HG03558 (cell line): ENCODE data around the gene FTL.
"Not testable (repeated sequence)": the region's sequence is repeated elsewhere in the genome, so short reads cannot be mapped to it uniquely, and the experiment has no call there.

Source experiments
- ATAC-seq: cut with Tn5 transposase; IDR thresholded peaks from one replicate; pipeline ENCODE4 v1.9.1; 2021; ENCODE audit warnings: moderate number of reproducible peaks; ENCODE audit not compliant: unreplicated experiment; ENCODE audit errors: extremely low read depth

Gene FTL

DNA sequence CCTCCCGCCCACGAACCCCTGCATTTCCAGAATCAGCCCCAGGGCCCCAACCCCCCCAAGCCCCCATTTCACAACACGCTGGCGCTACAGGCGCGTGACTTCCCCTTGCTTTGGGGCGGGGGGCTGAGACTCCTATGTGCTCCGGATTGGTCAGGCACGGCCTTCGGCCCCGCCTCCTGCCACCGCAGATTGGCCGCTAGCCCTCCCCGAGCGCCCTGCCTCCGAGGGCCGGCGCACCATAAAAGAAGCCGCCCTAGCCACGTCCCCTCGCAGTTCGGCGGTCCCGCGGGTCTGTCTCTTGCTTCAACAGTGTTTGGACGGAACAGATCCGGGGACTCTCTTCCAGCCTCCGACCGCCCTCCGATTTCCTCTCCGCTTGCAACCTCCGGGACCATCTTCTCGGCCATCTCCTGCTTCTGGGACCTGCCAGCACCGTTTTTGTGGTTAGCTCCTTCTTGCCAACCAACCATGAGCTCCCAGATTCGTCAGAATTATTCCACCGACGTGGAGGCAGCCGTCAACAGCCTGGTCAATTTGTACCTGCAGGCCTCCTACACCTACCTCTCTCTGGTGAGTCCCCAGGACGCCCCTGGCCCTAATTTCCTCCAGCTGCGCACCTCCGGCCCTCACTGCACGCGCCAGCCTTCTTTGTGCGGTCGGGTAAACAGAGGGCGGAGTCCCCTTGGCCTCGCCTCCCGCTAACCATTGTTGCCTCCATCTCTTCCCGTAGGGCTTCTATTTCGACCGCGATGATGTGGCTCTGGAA lies at the start of gene FTL:
FTL (plus strand) TSS at position 270 of the 766 bp plus-strand sequence; CDS start at position 469, 199 bp downstream.
- peak; percentile 24 for ATAC-seq

DNA sequence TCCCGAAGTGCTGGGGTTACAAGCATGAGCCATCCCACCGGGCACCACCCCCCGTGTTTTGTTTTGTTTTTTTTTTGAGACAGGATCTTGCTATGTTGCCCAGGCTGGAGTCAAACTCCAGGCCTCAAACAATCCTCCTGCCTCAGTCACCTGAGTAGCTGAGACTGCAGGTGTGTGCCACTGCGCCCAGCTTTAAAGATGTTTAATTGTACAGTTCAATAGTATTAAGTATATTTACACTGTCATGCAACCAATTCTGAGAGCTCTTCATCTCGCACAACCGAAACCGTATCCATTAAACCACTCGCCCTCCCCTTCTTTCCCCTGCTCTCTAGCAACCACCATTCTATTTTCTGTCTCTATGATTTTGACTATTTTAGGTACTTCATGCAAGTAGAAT lies 49.4 kb upstream of the FTL start:
- ATAC-seq, result no peak

DNA sequence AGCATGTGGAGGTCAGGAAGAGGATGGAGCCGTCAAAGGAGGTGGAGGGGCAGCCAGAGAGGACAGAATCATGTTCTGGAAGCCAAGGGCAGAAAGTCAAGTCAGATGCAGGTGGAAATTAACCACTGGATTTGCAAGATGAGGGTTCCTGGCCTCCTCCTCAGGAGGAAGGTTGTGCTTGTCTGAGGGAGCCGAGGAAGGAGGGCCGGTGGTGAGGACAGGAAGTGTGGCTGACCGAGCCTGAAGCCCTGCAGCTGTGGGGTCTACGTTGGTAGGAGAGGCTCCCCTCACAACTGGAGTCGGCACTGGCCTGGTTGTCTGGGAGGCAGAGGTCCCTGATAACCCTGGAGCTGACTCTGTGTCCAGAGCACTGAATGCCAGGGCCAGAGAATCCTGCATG lies 47.0 kb upstream of the FTL start:
- ATAC-seq, result no peak

DNA sequence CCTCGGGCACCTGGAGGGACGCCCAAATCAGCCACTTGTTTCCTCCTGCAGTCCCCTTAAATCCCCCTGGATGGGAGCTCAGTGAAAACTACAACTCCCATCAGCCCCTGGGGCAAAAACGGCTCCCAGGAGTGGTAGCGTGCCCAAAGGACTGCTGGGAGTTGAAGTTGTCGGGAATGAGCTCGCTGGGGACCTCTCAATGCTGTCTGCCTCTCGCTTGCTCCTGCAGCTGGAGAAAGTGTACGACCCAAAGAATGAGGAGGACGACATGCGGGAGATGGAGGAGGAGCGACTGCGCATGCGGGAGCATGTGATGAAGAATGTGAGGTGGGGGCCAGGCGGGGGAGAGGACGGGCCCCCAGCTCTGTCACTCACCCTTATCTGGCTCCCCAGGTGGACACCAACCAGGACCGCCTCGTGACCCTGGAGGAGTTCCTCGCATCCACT lies 46.3 kb upstream of the FTL start:
- no peak for ATAC-seq

DNA sequence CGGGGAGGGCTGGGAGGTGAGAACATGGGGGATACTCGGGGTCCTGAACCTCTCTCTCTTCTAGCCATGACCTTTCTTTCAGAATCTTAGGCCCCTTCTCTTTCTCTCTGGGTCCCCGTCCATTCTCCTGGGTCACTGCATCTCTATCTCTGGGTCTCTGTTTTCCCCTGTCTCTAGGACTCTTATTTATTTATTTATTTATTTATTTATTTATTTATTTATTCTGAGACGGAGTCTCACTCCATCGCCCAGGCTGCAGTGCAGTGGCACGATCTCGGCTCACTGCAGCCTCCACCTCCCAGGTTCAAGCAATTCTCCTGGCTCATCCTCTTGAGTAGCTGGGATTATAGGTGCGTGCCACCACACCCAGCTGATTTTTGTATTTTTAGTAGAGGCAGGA lies 45.8 kb upstream of the FTL start:
- not testable (repeated sequence) for ATAC-seq

DNA sequence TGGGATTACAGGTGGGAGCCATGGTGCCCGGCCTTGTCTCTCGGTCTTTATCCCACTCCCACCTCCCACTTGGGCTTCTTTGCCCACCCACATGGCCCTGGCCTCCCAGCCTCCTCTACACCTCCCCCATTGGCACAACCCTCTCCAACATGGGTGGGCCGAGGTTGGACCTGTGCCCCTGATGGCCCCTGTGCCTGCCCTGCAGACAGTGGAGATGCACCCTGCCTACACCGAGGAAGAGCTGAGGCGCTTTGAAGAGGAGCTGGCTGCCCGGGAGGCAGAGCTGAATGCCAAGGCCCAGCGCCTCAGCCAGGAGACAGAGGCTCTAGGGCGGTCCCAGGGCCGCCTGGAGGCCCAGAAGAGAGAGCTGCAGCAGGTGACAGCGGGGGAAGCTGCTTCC lies 44.2 kb upstream of the FTL start:
- no peak for ATAC-seq

DNA sequence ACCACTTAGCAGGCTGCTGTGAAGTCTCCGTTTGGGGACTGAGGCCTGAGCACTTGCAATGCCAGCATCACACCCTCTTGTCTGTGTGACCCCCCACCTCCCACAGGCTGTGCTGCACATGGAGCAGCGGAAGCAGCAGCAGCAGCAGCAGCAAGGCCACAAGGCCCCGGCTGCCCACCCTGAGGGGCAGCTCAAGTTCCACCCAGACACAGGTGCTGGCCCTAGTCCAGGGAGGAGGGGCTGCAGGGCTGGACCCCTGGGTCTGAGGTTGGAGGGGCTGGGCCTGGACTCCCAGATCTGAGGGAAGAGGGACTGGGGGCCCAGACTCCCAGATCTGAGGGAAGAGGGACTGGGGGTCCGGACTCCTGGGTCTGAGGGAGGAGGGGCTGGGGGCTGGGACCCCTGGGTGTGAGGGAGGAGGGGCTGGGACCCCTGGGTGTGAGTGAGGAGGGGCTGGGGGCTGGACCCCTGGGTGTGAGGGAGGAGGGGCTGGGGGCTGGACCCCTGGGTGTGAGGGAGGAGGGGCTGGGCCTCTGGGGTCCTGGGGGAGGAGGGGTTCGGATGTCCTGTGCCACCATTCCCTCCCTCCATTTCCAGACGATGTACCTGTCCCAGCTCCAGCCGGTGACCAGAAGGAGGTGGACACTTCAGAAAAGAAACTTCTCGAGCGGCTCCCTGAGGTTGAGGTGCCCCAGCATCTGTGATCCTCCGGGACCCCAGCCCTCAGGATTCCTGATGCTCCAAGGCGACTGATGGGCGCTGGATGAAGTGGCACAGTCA lies 43.2 kb upstream of the FTL start:
- no peak for ATAC-seq

DNA sequence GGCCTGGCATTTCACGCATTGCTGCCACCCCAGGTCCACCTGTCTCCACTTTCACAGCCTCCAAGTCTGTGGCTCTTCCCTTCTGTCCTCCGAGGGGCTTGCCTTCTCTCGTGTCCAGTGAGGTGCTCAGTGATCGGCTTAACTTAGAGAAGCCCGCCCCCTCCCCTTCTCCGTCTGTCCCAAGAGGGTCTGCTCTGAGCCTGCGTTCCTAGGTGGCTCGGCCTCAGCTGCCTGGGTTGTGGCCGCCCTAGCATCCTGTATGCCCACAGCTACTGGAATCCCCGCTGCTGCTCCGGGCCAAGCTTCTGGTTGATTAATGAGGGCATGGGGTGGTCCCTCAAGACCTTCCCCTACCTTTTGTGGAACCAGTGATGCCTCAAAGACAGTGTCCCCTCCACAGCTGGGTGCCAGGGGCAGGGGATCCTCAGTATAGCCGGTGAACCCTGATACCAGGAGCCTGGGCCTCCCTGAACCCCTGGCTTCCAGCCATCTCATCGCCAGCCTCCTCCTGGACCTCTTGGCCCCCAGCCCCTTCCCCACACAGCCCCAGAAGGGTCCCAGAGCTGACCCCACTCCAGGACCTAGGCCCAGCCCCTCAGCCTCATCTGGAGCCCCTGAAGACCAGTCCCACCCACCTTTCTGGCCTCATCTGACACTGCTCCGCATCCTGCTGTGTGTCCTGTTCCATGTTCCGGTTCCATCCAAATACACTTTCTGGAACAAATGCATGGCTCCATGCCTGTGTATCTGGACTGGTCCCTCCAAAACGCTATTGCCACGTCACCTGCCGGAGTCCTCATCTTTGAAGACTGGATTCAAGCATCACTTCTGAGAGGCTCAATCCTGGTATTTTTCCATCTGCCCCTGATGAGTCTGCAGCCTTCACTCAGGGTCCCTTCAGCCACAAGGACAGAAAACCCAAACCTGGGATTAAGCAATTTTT lies 42.3 kb upstream of the FTL start:
- ATAC-seq, result no peak

DNA sequence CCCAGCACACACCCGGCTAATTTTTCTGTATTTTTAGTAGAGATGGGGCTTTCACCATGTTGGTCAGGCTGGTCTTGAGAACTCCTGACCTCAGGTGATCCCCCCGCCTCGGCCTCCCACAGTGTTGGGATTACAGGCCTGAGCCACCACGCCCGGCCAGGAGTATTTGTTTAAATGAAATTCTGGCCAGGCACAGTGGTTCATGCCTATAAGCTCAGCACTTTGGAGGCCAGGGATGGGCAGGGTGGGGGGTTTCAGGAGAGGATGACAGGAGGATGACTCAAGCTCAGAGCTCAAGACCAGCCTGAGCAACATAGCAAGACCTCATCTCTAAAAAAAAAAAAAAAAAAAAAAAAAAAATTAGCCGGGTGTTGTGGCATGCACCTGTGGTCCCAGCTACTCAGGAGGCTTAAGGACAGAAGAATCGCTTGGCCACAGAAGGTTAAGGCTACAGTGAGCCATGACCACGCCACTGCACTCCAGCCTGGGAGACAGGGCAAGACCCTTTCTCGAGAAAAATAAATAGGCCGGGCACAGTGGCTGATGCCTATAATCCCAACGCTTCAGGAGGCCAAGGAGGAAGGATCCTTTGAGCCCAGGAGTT lies 39.8 kb upstream of the FTL start:
- ATAC-seq, result no peak

DNA sequence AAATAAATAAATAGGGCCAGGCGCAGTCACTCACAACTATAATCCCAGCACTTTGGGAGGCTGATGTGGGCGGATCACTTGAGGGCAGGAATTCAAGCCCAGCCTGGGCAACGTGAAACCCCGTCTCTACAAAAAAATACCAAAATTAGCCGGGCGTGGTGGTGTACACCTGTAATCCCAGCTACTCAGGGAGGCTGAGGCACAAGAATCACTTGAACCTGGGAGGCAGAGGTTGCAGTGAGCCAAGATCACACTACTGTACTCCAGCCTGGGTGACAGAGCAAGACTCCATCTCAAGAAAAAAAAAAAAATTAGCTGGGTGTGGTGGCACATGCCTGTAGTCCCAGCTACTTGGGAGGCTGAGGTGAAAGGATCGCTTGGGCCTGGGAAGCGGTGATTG lies 39.2 kb upstream of the FTL start:
- ATAC-seq, result not testable (repeated sequence)

DNA sequence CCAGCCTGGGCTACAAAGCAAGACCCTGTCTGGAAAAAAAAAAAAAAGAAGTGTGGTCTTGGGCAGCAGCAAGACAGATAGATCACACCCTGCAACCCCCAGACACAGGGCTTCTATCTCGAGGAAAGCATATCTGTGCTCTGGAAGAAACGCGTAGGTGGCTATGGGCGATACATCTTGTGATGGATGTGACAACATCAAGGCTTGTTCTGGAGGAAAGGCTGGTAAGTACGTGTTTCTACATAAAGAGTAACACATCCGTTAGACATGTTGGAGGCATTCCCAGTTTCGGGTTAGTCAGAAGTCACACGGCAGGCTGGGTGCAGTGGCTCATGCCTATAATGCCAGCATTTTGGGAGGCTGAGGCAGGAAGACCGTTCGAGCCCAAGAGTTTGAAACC lies 38.2 kb upstream of the FTL start:
- ATAC-seq, result no peak

DNA sequence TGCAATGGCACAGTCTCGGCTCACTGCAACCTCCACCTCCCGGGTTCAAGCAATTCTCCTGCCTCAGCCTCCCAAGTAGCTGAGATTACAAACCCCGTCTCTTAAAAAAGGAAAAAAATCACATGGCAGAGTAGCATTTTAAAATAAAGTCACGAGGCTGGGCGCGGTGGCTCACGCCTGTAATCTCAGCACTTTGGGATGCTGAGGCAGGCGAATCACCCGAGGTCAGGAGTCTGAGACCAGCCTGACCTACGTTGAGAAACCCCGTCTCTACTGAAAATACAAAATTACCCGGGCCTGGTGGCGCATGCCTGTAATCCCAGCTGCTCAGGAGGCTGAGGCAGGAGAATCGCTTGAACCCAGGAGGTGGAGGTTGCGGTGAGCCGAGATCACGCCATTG lies 37.4 kb upstream of the FTL start:
- not testable (repeated sequence) for ATAC-seq

DNA sequence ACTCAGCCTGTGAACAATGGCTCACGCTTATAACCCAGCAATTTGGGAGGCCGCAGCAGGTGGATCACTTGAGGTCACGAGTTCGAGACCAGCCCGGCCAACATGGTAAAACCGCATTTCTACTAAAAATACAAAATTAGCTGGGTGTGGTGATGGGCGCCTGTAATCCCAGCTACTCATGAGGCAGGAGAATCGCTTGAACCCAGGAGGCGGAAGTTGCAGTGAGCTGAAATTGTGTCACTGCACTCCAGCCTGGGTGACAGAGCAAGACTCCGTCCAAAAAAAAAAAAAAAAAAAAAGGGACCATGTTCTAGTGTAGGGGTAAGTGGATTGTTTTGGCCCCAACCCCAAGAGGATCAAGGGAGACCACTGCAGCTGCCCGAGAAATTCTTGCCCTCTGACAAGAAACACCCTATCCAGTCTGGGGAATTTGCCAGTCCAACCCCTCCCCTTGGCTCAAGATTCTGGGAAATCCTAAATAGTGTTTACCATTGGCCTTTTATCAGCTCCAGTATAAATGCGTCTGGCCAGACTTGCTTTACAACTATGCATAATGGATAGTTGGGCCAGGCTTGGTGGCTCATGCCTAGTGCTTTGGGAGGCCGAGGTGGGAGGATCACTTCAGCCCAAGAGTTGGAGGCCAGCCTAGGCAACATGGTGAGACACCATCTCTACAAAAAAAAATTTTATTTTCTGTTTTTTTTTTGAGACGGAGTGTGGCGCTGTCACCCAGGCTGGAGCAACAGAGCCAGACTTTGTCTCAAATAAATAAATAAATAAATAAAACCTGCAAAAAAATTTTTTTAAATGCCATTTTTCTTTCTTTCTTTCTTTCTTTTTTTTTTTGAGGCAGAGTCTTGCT lies 36.7 kb upstream of the FTL start:
- ATAC-seq, result no peak

DNA sequence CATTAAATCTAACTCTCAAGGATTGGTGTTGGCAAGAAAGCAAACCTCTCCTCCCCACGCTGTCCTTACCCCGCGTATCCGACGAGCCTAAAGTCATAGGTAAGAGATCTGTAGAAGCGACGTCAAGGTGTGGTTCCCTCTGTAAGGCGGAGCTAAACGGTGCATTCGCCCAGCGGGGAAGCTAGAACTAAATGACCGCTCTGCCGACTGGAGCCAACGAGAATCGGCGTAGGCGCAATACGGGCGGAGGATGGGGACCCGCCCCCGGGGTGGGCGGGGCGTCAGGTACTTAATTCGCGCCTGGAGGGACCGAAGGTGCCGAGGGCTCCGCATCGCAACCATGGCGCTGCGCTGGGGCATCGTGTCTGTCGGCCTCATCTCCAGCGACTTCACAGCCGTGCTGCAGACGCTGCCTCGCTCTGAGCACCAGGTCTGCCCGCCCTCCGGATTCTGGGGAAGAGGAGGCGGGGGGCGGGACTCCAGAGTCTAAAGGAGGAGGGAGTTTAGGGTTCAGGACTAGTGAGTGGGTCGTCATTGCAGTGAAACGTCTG lies 31.7 kb upstream of the FTL start, which contains the start of gene DHDH:
DHDH (plus strand) TSS at position 318 of the 551 bp plus-strand sequence; CDS start at position 341, 23 bp downstream.
- no peak for ATAC-seq

DNA sequence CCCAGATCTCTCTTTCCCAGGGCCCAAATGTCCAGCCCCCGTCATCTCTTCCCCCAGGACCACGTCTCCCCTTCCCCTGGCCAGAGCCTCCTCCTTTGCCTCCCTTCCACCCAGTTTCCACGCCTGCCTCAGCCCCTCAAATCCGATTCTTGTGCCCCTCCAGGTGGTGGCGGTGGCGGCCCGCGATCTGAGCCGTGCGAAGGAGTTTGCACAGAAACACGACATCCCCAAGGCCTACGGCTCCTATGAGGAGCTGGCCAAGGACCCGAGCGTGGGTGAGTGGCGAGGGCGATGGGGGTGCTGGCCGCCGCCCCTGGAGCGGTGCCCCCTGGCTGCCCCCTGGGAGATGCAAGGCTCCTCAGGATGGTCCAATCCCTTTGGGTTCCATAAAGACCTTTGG lies 30.3 kb upstream of the FTL start:
- no peak for ATAC-seq

DNA sequence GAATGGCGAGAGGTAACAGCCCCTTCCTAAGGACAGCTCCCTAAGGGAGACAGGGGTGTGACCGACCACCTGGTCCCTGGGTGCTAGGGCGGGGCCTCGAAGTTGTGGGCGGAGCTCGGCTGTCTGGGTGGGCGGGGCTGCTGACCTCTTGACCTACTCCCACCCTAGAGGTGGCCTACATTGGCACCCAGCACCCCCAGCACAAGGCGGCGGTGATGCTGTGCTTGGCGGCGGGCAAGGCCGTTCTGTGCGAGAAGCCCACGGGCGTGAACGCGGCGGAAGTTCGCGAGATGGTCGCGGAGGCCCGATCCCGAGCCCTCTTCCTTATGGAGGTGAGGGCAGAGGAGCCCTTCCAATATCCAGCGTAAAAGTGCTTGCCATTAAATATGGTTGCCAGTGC lies 29.2 kb upstream of the FTL start:
- no peak for ATAC-seq

DNA sequence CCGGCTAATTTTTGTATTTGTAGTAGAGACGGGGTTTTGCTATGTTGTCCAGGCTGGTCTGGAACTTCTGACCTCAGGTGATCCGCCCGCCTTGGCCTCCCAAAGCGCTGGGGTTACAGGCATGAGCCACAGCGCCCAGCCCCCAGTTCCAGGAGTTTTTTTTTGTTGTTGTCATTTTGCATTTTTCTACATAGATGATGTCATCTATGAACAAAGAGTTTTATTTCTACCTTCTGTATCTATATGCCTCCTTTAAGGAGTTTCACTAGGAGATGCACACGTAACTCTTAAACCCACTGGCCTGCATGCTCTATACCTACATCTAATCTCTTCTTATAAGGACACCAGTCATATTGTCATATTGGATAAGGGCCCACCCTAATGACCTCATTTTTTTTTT lies 26.9 kb upstream of the FTL start:
- no peak for ATAC-seq

DNA sequence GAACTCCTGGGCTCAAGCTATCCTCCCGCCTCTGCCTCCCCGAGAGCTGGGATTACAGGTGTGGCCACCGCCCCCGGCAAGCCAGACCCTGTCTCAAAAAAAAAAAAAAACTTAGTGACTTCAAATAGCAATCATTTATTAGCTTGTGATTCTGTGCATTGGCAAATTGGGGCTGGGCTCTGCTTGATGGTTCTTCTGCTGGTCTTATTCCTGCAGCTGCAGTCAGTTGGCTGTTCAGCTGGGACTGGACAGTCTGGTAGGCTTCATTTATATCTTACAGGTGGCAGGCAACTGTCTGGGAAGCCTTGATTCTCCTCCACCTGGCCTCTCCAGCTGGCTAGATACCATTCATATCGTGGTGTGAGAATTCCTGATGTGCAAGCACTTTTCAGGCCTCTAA lies 24.2 kb upstream of the FTL start:
- no peak for ATAC-seq

DNA sequence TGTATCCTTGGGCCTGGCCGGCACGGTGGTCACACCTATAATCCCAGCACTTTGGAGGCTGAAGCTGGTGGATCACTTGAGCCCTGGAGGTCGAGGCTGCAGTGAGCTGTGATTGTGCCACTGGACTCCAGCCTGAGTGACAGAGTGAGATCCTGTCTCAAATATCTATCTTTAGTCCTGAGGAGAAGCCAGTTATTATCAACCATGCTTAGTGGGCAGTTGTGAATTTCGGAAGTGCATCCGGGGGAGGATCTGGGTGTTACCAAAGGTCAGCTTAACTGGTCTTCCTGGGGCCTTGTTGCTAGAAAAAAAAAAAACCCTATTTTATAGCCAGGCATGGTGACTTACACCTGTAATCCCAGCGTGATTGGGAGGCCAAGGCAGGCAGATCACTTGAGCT lies 22.0 kb upstream of the FTL start:
- ATAC-seq, result no peak
